NCI-H146 treated with DMSO at 0.1 percent for 48 hours (cell line): ENCODE results near the gene SLIT1.
"Not testable (repeated sequence)": the region's sequence is repeated elsewhere in the genome, so short reads cannot be mapped to it uniquely, and the experiment has no call there.

Experiments used
- DNase-seq: peaks from one replicate; lab custom pipeline; 2025; ENCODE audit not compliant: unreplicated experiment; lab: John Stamatoyannopoulos, UW

Gene SLIT1

GRCh38 chr10:97048649-97049427 lies 136.9 kb downstream of the SLIT1 start:
- no peak for DNase-seq

- DNase-seq = no peak
These were observed 138.0 kb downstream of the SLIT1 start for GRCh38 chr10:97047788-97048187.

GRCh38 chr10:97047083-97047736 lies 138.5 kb downstream of the SLIT1 start:
- no peak for DNase-seq

- no peak for DNase-seq
These were observed 139.2 kb downstream of the SLIT1 start for GRCh38 chr10:97046456-97047082.

GRCh38 chr10:97043563-97043855 lies 142.2 kb downstream of the SLIT1 start:
- DNase-seq = no peak

GRCh38 chr10:97042716-97043562 lies 142.8 kb downstream of the SLIT1 start:
- no peak for DNase-seq

GRCh38 chr10:97042081-97042480 lies 143.7 kb downstream of the SLIT1 start:
- no peak for DNase-seq

- no peak for DNase-seq
These were observed 145.1 kb downstream of the SLIT1 start for GRCh38 chr10:97040706-97041105.

- no peak for DNase-seq
These were observed 145.5 kb downstream of the SLIT1 start for GRCh38 chr10:97040248-97040584.

GRCh38 chr10:97039538-97040247 lies 146.1 kb downstream of the SLIT1 start:
- no peak for DNase-seq

- no peak for DNase-seq
These were observed 147.1 kb downstream of the SLIT1 start for GRCh38 chr10:97038688-97039087.

GRCh38 chr10:97037365-97038361 lies 148.1 kb downstream of the SLIT1 start:
- DNase-seq = peak; percentile 53

- DNase-seq = no peak
These were observed 150.6 kb downstream of the SLIT1 start for GRCh38 chr10:97034958-97035769.

GRCh38 chr10:97034301-97034700 lies 151.5 kb downstream of the SLIT1 start:
- no peak for DNase-seq

- not testable (repeated sequence) for DNase-seq
These were observed 151.9 kb downstream of the SLIT1 start for GRCh38 chr10:97033841-97034240.

- DNase-seq = no peak
These were observed 153.1 kb downstream of the SLIT1 start for GRCh38 chr10:97032624-97033023.

- DNase-seq = no peak
These were observed 154.3 kb downstream of the SLIT1 start for GRCh38 chr10:97031459-97031858.

- DNase-seq = no peak
These were observed 154.9 kb downstream of the SLIT1 start for GRCh38 chr10:97030894-97031293.

- no peak for DNase-seq
These were observed 156.5 kb downstream of the SLIT1 start for GRCh38 chr10:97029271-97029670.
